ENCODE data around the gene MYL5. TPM values are rescaled to one million over a fixed set of nuclear protein-coding genes. Genes with fewer than 3 reads are reported as not detected.

Gene MYL5
- total and polyA plus RNA-seq, 2 of the 4 experiments (the other 2 are of a cell fraction), result 9.1 to 16.0 TPM

DNA sequence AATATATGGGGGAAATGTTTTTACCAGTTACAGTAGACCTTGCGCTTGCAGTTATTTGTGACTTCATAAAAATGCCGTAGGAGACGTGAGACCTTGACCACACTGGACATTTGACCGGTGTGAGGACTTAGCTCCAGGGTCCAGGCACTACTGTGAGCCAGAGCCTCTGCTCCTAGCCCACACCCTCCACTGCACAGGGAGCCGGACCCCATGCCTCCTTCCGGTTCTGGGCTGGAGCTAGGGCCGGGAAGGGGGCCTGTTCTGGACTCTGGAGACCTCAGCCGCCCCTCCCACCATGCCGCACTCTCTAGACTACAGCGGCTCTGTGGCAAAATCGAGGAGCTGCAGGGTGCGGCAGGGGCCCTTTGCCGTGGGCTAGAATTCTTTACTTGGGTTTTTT, 36.6 kb downstream of the MYL5 start:
- Histone ChIP-seq H2BK120ac (ENCODE audit: low read depth, low read length) (no peak overlapping the region), H3K4me3 (ENCODE audit: insufficient read depth, low read depth, low read length) (no peak overlapping the region), H3K9me1 (ENCODE audit: insufficient read depth, low read length) (peaks cover 12% of the 10 kb centered on the region; the same call in 1 of the 2 replicates), H3K56ac (ENCODE audit: extremely low read depth, insufficient read depth, low read length) (no peak overlapping the region), H3K14ac (replicated peaks; ENCODE audit: low read depth, low read length) (no peak overlapping the region), H2BK5ac (ENCODE audit: low read depth, low read length, poor library complexity, severe bottlenecking) (no peak overlapping the region), H3K27ac (ENCODE audit: insufficient read depth, low read length) (no peak overlapping the region), H3K18ac (ENCODE audit: low read depth, low read length) (no peak overlapping the region), H3K79me1 (ENCODE audit: low read depth in 1 of 2, low read length in 2 of 2) (peaks cover 9 to 47% of the 10 kb centered on the region in 2 experiments; a peak in 2 of 4 replicates), H4K8ac (ENCODE audit: low read depth in 2 of 2, low read length in 2 of 2) (no peak overlapping the region), H4K20me1 (ENCODE audit: insufficient read depth, low read length) (peaks cover 69% of the 10 kb centered on the region), H3K4me1 (ENCODE audit: control insufficient read depth, insufficient read depth, low read length) (peaks cover 12% of the 10 kb centered on the region; the same call in 1 of the 2 replicates), H3K9me3 (ENCODE audit: control insufficient read depth, insufficient read depth, low read length) (no peaks in the 10 kb centered on the region), H2BK20ac (ENCODE audit: low read depth, low read length) (no peak overlapping the region), H2AK5ac (ENCODE audit: low read depth, low read length) (no peak overlapping the region), H3K36me3 (ENCODE audit: control insufficient read depth, insufficient read depth, low read length) (peaks cover 15% of the 10 kb centered on the region), H3K27me3 (ENCODE audit: control insufficient read depth, insufficient read depth, low read length) (no peaks in the 10 kb centered on the region), H2BK15ac (ENCODE audit: low read depth, low read length) (no peak overlapping the region), H4K91ac (ENCODE audit: insufficient read depth, low read depth, low read length) (no peak overlapping the region), H3K4ac (ENCODE audit: low read depth, low read length) (no peak overlapping the region), H2AFZ (replicated peaks; ENCODE audit: low read length, poor library complexity) (no peak overlapping the region), H4K5ac (ENCODE audit: low read depth, low read length) (no peak overlapping the region), H3K4me2 (ENCODE audit: low read depth, low read length) (no peak overlapping the region), H3K9ac (ENCODE audit: low read depth, low read length) (no peak overlapping the region), H3K23ac (ENCODE audit: low read depth, low read length) (no peak overlapping the region), H2AK9ac (replicated peaks; ENCODE audit: low read depth, low read length, poor library complexity) (no peak overlapping the region)
- BruUV-seq (replicated peaks), result no TSS peak
- no peak for DNase-seq
- intact Hi-C loops (cut with micrococcal nuclease), result no loop called here
- ChIA-PET CTCF (interaction anchor here (1.3 kb wide), 1 partner anchor 31 kb away, joined by 5 read pairs; no protein-coding TSS in a partner anchor), POLR2A (ENCODE audit: unreplicated experiment) (no interaction called here)
- dilution Hi-C loops (cut with HindIII; ENCODE audit: low sequenced_read_pairs, unreplicated experiment), result no loop called here
- ATAC-seq (ENCODE audit: low read depth), result no peak
- TF ChIP-seq SMC3 (IDR thresholded peaks at IDR 0.05; ENCODE audit: low read depth, low read length), result no peak
- TF ChIP-seq MAFK (IDR thresholded peaks at IDR 0.05; ENCODE audit: low read depth, low read length), result no peak
- in situ Hi-C loops (cut with MboI; ENCODE audit: low sequenced_read_pairs), result no loop called here
- WGBS, 2 experiments (ENCODE audit: extremely low coverage in 2 of 2, insufficient read length in 1 of 2), result 100% methylated on average over 1 of the region's 13 CpGs; no CpG with 5 or more reads in 1 of the 2 experiments

All from IMR-90 (cell line).